Endothelial cell of umbilical vein (primary cell): Measurements from ENCODE around the gene COL4A2.

Experiments
- EZH2 ChIP-seq: IDR thresholded peaks from 2 replicates; pipeline ENCODE4 v1.6.1; 2012; ENCODE audit warnings: borderline replicate concordance, low read depth, mild to moderate bottlenecking, moderate library complexity, low read length, inconsistent platforms; ENCODE audit not compliant: severe bottlenecking
- MAX ChIP-seq: IDR thresholded peaks from 2 replicates; pipeline ENCODE4 v1.6.1; 2011; ENCODE audit not compliant: insufficient read depth, insufficient read length
- POLR2A ChIP-seq: IDR thresholded peaks from 2 replicates; pipeline ENCODE4 v1.6.1; 2012; ENCODE audit warnings: low read depth, mild to moderate bottlenecking, control low read depth, low read length
- POLR2AphosphoS5 ChIP-seq: IDR thresholded peaks from 2 replicates; pipeline ENCODE4 v1.6.1; 2012; ENCODE audit warnings: low read depth, mild to moderate bottlenecking, control low read depth, low read length, moderate library complexity; ENCODE audit not compliant: insufficient read depth
- TF ChIP-seq, protein P1 (sequence below), 2 donors: IDR thresholded peaks; 1 replicate in 1 of 2; 2 replicates in 1 of 2; pipeline ENCODE4 v1.5.1; 2011; ENCODE audit warnings: low read length in 2 of 2, mild to moderate bottlenecking in 2 of 2, moderate library complexity in 2 of 2, control low read depth in 1 of 2, inconsistent platforms in 1 of 2, low read depth in 1 of 2; ENCODE audit not compliant: insufficient read depth in 1 of 2; ENCODE audit errors: extremely low read depth in 1 of 2

- TF ChIP-seq, protein P1, sequence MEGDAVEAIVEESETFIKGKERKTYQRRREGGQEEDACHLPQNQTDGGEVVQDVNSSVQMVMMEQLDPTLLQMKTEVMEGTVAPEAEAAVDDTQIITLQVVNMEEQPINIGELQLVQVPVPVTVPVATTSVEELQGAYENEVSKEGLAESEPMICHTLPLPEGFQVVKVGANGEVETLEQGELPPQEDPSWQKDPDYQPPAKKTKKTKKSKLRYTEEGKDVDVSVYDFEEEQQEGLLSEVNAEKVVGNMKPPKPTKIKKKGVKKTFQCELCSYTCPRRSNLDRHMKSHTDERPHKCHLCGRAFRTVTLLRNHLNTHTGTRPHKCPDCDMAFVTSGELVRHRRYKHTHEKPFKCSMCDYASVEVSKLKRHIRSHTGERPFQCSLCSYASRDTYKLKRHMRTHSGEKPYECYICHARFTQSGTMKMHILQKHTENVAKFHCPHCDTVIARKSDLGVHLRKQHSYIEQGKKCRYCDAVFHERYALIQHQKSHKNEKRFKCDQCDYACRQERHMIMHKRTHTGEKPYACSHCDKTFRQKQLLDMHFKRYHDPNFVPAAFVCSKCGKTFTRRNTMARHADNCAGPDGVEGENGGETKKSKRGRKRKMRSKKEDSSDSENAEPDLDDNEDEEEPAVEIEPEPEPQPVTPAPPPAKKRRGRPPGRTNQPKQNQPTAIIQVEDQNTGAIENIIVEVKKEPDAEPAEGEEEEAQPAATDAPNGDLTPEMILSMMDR (IDR thresholded peaks at IDR 0.05; ENCODE audit: extremely low read depth in 1 of 2, insufficient read depth in 1 of 2, low read depth in 1 of 2, low read length in 2 of 2) = no peak
- TF ChIP-seq EZH2 (no peak), MAX (no peak), POLR2A (no peak), POLR2AphosphoS5 (no peak)
These were observed 31.5 kb downstream of the COL4A2 start for GRCh38 chr13:110338441-110339101.
